SH-SY5Y (cell line): ENCODE data around the gene PIP5KL1.

Experiments used
- GATA2 ChIP-seq: IDR thresholded peaks from 2 replicates; pipeline ENCODE4 v1.6.1; 2011; ENCODE audit warnings: mild to moderate bottlenecking, low read depth, low read length
- GATA3 ChIP-seq: IDR thresholded peaks from 2 replicates; pipeline ENCODE4 v1.6.1; 2011; ENCODE audit warnings: low read depth, mild to moderate bottlenecking, low read length, moderate library complexity

DNA sequence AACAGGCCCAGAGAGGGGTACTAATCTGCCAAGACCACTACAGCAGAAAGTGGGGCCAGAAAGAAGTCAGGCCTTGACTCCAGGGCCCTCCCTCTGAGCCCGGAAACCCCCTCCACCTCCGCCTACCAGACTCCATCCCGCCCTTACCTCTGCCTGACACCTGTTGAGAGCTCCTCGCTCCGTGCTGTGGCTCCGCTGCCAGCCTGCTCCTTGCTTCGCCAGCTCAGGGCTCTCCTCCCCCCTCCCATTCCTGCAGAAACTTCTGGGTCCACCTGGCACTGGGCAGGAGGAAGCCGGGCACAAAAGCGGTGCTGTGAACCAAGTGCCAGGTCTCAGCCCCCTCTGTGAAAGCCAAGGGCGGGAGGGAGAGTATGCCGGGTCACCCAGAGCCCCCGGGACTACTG lies 24.8 kb downstream of the PIP5KL1 start:
- TF ChIP-seq GATA2 (no peak), GATA3 (no peak)
